ENCODE results near the gene PPP3CA.

- no peak for TF ChIP-seq CTCF (IDR thresholded peaks at IDR 0.05)
- no peak for TF ChIP-seq POLR2A (IDR thresholded peaks at IDR 0.05)
- no peak for TF ChIP-seq EP300 (IDR thresholded peaks at IDR 0.05)
Measured at GRCh38 chr4:101183221-101183620, 164.1 kb downstream of the PPP3CA start.
